ENCODE measurements around the gene F11. TPM values are rescaled to one million over a fixed set of nuclear protein-coding genes. Genes with fewer than 3 reads are reported as not detected.

The F11 gene
- not detected in 2 replicates for total RNA-seq

DNA sequence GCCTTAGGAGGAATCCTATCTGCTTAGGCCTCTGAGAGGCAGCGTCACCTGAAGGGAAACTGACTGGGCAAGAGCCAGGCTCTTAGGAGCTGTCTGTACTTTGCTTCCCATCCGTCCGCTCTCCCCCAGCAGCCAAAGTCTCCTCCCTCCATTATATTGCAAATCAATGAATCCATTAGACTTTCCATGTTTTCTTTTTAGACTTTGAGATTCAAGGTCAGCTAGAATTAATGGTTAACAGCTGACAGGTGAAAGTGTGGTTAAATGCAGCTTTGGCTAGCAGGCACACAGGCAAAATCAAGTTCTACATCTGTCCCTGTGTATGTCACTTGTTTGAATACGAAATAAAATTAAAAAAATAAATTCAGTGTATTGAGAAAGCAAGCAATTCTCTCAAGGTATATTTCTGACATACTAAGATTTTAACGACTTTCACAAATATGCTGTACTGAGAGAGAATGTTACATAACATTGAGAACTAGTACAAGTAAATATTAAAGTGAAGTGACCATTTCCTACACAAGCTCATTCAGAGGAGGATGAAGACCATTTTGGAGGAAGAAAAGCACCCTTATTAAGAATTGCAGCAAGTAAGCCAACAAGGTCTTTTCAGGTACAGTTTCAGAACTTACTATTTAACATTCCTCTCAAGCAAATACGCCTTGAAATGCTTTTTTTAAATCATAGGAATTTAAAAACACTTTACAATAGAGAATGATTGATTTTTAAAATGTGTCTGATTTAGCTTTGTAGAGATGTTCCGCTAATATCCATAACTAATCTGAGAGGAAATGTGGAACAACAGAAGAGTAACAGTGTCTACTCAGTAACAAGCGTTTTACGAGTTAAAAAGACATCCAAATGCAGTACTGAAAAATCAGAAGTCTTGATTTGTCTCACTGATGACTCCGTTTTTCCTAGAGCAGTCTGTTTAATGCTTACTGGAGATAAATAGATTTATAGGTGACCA lies at the start of gene F11:
Gene F11, plus strand, starts transcription at position 507 of the 970 bp plus-strand sequence. CDS start 948 bp downstream, outside the sequence.
- no peak for DNase-seq (ENCODE audit: low spot score)
- no peaks in the 10 kb centered on the region for H3K4me1 Mint-ChIP-seq (ENCODE audit: low read depth)
- H3K27ac Mint-ChIP-seq, result no peak within 1 kb of the TSS
- no peaks in the 10 kb centered on the region for H3K9me3 Mint-ChIP-seq
- H3K36me3 Mint-ChIP-seq (ENCODE audit: low read depth), result no peaks in the 10 kb centered on the region
- H3K27me3 Mint-ChIP-seq (ENCODE audit: low read depth), result peaks cover 12% of the 10 kb centered on the region
- H3K4me3 Mint-ChIP-seq (ENCODE audit: low read depth), result no peak within 1 kb of the TSS
- intact Hi-C loops (cut with micrococcal nuclease), result no loop called here

DNA sequence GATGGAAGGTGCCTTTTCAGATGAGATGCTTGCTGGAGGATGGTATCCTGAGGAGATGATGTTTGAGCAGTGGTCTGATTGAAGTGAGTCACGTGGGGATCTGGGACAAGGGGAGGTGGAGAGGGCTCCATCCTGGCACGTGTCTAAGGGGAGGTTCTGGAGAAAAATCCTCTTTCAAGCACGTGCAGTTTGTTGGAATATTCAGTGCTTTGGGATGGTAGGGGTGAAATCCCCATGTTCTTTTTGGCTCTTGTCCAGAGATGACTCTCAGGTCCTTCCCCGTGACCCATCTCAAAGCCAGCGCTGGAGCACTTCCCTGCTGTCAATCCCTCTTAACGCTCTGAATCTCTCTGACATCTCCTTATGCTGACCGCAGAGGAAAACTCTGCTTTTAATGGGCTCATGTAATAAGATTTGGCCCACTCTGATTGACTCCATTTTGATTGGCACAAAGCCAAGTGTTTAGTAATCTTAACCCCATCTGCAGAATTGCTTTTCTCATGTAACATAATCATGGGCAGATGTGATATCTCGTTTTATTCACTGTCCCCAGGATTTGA lies 49.4 kb upstream of the F11 start:
- Mint-ChIP-seq H3K36me3 (ENCODE audit: low read depth) (no peaks in the 10 kb centered on the region), H3K4me3 (ENCODE audit: low read depth) (no peak overlapping the region), H3K27ac (no peak overlapping the region), H3K9me3 (no peaks in the 10 kb centered on the region), H3K4me1 (ENCODE audit: low read depth) (no peaks in the 10 kb centered on the region), H3K27me3 (ENCODE audit: low read depth) (peaks cover 5% of the 10 kb centered on the region)
- intact Hi-C loops (cut with micrococcal nuclease), result no loop called here
- no peak for DNase-seq (ENCODE audit: low spot score)

DNA sequence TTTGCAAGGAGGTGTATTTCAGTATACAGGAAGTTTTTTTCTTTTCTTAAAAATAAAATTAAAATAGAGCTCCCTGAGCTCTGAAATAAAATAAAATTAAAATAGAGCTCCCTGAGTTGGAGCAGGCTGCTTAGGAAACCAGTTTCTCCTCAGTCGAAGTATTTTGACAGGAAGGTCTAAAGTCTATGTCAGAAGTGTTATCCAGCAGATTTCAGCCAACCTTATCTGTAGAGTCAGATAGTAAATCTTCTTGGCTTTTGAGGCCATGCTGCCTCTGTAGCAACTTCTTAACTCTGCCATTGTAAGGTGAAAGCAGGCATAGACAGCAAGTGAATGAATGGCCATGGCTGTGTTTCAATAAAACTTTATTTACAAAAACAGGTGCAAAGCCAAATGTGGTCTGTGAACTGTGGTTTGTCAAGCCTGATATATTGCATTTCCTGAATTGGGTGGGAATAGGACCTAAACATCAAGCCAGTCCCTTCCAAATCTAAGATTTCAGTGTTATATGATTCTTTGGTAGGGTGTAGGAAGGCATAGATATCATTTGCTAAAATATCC lies 48.2 kb upstream of the F11 start:
- H3K4me3 Mint-ChIP-seq (ENCODE audit: low read depth), result no peak overlapping the region
- H3K4me1 Mint-ChIP-seq (ENCODE audit: low read depth), result no peaks in the 10 kb centered on the region
- H3K9me3 Mint-ChIP-seq, result peaks cover under 1% of the 10 kb centered on the region

DNA sequence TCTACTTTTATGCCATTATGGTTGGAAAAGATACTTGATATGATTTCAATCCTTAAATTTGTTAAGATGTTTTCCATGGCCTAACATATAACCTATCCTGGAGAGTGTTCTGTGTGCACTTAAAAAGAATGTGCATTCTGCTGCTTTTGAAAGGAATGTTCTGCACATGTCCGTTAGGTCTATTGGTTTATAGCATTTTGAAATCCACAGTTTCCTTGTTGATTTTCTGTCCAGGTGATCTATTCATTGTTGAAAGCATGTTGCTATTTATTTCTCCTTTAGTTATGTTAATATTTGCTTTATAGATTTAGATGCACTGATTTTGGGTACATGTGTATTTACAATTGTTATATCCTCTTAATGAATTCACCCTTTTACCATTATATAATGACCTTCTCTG lies 44.4 kb upstream of the F11 start:
- H3K27me3 Mint-ChIP-seq (ENCODE audit: low read depth), result peaks cover 2% of the 10 kb centered on the region
- peaks cover 12% of the 10 kb centered on the region for H3K9me3 Mint-ChIP-seq
- intact Hi-C loops (cut with micrococcal nuclease), result no loop called here
- no peak overlapping the region for H3K4me3 Mint-ChIP-seq (ENCODE audit: low read depth)
- DNase-seq (ENCODE audit: low spot score), result no peak
- H3K4me1 Mint-ChIP-seq (ENCODE audit: low read depth), result no peaks in the 10 kb centered on the region
- H3K36me3 Mint-ChIP-seq (ENCODE audit: low read depth), result no peaks in the 10 kb centered on the region
- no peak overlapping the region for H3K27ac Mint-ChIP-seq

More for the DNA sequence above, 48.2 kb upstream of the F11 start:
- no peak for DNase-seq (ENCODE audit: low spot score)
- H3K36me3 Mint-ChIP-seq (ENCODE audit: low read depth), result no peaks in the 10 kb centered on the region
- H3K27ac Mint-ChIP-seq, result no peak overlapping the region
- intact Hi-C loops (cut with micrococcal nuclease), result no loop called here
- H3K27me3 Mint-ChIP-seq (ENCODE audit: low read depth), result peaks cover 5% of the 10 kb centered on the region

DNA sequence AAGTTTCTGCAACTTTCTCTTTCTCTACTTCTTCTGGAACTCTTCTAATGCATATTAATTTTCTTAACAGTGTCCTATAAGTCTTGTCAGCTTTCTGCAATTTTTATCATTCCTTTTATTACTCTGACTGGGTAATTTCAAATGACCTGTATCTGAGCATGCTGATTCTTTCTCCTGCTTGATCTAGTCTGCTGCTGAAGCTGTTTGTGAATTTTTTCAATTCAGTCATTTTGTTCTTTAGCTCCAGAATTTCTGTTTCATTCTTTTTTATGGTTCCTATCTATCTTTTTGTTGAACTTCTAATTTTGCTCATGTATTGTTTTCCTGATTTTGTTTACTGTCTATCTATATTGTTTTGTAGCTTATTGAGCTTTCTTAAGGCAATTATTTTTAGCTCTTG lies 40.1 kb upstream of the F11 start:
- no peak for DNase-seq (ENCODE audit: low spot score)
- Mint-ChIP-seq H3K4me3 (ENCODE audit: low read depth) (no peak overlapping the region), H3K4me1 (ENCODE audit: low read depth) (no peaks in the 10 kb centered on the region), H3K27ac (no peak overlapping the region), H3K36me3 (ENCODE audit: low read depth) (no peaks in the 10 kb centered on the region), H3K27me3 (ENCODE audit: low read depth) (peaks cover 2% of the 10 kb centered on the region), H3K9me3 (peaks cover 12% of the 10 kb centered on the region)
- intact Hi-C loops (cut with micrococcal nuclease), result no loop called here

DNA sequence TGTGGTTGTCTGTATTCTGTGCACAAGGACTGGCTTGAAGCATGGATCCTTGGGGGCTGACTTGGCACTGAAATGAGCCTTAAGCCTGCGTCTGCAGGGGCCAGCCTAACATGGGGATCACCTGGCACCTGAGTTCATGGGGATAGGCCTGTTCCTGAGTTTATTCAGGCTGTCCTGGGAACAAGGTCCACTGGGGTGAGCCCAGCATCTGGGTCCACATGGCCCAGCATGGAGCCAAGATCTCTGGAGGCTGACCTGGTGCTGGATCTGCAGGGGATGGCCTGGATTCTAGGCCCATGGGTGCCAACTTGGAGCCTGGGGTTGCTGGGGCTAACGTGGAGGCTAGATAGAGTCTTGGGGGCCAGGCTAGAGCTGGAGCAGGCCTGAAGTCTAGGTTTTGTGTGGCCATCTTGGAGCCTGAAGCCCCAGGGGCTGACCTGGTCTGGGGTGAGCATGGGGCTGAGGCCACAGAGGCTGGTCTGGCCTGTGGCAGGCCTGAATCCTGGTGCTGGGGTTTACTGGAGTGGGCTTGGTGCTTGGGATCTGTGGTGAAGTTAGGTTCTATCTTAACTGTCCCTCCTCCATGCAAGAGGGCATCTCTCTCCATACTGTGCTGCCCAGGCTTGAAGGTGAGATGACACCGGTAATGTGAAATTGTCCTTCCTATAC lies 39.3 kb upstream of the F11 start:
- no peak for DNase-seq (ENCODE audit: low spot score)

DNA sequence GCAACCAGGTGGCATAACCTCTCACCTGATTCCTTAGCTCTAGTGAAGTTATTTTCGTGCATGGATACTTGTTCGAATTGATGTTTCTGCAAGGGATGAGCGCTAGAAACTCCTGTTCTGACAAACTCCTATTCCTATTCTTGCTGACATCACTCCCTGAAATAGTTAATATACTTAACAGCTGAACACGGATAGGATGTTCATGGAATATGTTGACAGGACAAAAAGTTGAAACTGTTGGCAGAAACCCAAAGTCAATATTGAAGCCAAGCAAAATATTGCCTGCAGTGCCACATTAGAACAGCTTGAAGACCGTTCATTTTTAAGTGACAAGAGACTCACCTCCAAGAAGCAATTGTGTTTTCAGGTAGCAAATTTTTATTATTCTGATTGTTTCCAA lies 38.8 kb upstream of the F11 start, which contains the start of gene KLKB1:
Gene KLKB1, plus strand, starts transcription at position 287 of the 400 bp plus-strand sequence. CDS start 689 bp downstream, outside the sequence.
- Mint-ChIP-seq H3K27me3 (ENCODE audit: low read depth) (no peaks in the 10 kb centered on the region), H3K27ac (no peak within 1 kb of the TSS), H3K36me3 (ENCODE audit: low read depth) (no peaks in the 10 kb centered on the region), H3K4me1 (ENCODE audit: low read depth) (no peaks in the 10 kb centered on the region), H3K9me3 (peaks cover 12% of the 10 kb centered on the region), H3K4me3 (ENCODE audit: low read depth) (no peak within 1 kb of the TSS)
- intact Hi-C loops (cut with micrococcal nuclease), result no loop called here
- no peak for DNase-seq (ENCODE audit: low spot score)

More for the DNA sequence above, 39.3 kb upstream of the F11 start:
- intact Hi-C loops (cut with micrococcal nuclease), result no loop called here
- Mint-ChIP-seq H3K27ac (no peak overlapping the region), H3K4me1 (ENCODE audit: low read depth) (no peaks in the 10 kb centered on the region), H3K4me3 (ENCODE audit: low read depth) (no peak overlapping the region), H3K36me3 (ENCODE audit: low read depth) (no peaks in the 10 kb centered on the region), H3K9me3 (peaks cover 12% of the 10 kb centered on the region), H3K27me3 (ENCODE audit: low read depth) (no peaks in the 10 kb centered on the region)

DNA sequence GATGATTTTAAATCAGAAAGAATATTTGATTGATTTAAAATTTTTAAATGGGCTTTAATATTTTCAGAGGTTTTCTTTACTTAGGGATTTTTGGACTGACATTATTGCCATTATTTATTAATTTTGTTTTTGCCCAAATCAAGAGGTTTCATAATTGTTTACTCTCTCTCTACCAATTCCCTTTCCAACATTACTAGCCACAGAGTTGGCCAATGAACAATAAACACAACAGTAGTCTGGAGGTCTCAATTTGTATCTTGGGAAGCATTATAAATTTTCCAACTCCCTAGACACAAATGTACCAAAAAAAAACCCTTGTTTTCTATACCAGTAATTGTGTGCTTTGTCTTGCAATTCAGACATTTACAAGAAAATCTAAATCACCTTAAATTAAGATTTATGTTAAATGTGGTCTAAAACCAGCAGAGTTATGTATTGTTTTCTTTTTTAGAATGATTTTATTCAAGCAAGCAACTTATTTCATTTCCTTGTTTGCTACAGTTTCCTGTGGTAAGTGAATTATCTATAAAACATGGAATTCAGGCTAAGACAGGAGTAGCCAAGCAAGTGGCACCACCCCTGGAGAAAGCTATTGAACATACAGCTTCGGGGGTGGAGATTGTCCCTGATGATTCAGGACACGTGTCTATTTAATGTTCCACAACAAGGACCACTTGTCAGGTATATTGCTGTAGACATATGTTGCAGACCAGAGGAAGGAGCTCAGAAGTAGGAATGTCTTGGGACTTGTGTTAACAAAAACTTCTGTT lies 38.1 kb upstream of the F11 start:
- H3K36me3 Mint-ChIP-seq (ENCODE audit: low read depth), result no peaks in the 10 kb centered on the region
- H3K27ac Mint-ChIP-seq, result no peak overlapping the region
- intact Hi-C loops (cut with micrococcal nuclease), result no loop called here
- no peak for DNase-seq (ENCODE audit: low spot score)
- no peaks in the 10 kb centered on the region for H3K4me1 Mint-ChIP-seq (ENCODE audit: low read depth)
- H3K27me3 Mint-ChIP-seq (ENCODE audit: low read depth), result no peaks in the 10 kb centered on the region
- H3K4me3 Mint-ChIP-seq (ENCODE audit: low read depth), result no peak overlapping the region
- peaks cover 10% of the 10 kb centered on the region for H3K9me3 Mint-ChIP-seq

DNA sequence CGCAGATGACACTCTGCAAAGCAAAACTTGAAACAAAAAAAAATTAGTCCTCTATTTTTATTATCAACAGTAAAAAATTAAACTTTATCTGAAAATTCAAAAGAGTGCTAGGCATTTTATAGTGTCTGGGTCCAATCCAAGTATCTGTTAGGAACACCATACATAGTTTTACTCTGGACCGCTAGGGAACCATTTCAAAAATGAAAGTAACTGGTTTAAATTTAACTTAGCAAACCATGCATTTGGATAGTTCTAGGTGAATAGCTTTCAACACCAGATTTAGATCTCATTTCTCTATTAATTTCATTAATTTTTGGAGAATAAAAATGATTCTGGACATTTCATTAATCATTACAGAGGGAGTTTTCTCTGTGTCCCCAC lies 37.5 kb upstream of the F11 start:
- no peak for DNase-seq (ENCODE audit: low spot score)
- Mint-ChIP-seq H3K4me1 (ENCODE audit: low read depth) (no peaks in the 10 kb centered on the region), H3K36me3 (ENCODE audit: low read depth) (no peaks in the 10 kb centered on the region), H3K4me3 (ENCODE audit: low read depth) (no peak overlapping the region), H3K27me3 (ENCODE audit: low read depth) (no peaks in the 10 kb centered on the region), H3K27ac (no peak overlapping the region), H3K9me3 (peaks cover 7% of the 10 kb centered on the region)
- intact Hi-C loops (cut with micrococcal nuclease), result no loop called here

DNA sequence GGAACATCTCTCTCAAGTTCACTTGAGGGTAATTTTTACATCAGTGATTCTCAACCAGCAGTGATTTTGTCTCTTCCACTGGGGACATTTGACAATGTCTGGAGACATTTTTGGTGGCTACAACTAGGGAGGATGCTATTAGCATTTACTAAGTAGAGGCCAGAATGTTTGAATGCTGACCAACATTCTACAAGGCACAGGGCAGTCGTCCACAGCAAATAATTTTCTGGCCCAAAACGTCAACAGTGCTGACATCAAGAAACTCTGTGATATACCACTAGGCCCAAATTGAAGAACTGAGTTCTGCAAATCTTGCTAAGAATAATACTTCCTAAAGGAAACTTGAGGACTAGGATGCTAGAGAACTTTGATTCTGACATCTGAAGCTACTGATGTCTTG lies 31.6 kb upstream of the F11 start:
- H3K27me3 Mint-ChIP-seq (ENCODE audit: low read depth), result no peaks in the 10 kb centered on the region
- intact Hi-C loops (cut with micrococcal nuclease), result no loop called here
- H3K4me3 Mint-ChIP-seq (ENCODE audit: low read depth), result no peak overlapping the region
- H3K27ac Mint-ChIP-seq, result no peak overlapping the region
- H3K4me1 Mint-ChIP-seq (ENCODE audit: low read depth), result no peaks in the 10 kb centered on the region
- H3K36me3 Mint-ChIP-seq (ENCODE audit: low read depth), result no peaks in the 10 kb centered on the region
- H3K9me3 Mint-ChIP-seq, result no peaks in the 10 kb centered on the region
- DNase-seq (ENCODE audit: low spot score), result no peak

DNA sequence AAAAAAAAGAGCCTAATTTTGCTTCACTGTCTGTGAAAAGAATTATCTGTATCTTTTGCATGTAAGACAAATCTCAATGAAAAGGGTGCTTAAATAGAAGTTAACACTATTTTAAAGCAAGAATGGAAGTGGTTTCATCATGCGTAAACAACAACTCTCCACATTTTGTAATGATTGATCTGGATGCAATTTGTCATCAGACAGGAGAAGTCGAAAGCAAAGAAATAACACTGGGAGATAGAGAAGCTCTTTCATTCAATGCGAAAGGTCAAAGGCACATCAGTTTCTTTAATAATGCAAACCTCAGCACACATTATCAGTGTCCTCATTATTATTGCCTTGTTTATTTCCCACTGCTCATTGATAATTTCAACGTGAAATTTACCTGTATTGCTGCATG lies 29.9 kb upstream of the F11 start:
- H3K27ac Mint-ChIP-seq, result no peak overlapping the region
- no peak overlapping the region for H3K4me3 Mint-ChIP-seq (ENCODE audit: low read depth)
- no peaks in the 10 kb centered on the region for H3K36me3 Mint-ChIP-seq (ENCODE audit: low read depth)
- intact Hi-C loops (cut with micrococcal nuclease), result no loop called here
- no peaks in the 10 kb centered on the region for H3K27me3 Mint-ChIP-seq (ENCODE audit: low read depth)
- H3K4me1 Mint-ChIP-seq (ENCODE audit: low read depth), result no peaks in the 10 kb centered on the region
- no peaks in the 10 kb centered on the region for H3K9me3 Mint-ChIP-seq
- no peak for DNase-seq (ENCODE audit: low spot score)

DNA sequence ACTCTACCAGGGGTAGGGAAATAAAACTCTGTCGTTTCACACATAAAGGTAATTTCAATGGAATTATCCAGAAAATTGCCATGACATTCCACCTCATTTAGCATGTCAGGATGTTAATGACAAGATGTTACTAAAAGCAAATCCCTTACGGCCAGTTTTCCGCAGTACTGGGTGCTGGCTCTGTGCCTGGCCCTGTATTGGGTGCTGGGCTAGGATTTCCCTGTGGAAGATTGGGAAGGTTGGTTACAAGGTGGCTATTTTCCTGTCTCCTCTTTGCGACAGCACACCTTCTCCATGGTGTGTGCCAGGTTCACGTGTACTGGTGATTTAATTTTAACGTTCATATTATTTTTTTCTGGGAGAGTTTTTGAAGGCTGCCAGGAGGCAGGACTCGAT lies 25.5 kb upstream of the F11 start:
- intact Hi-C loops (cut with micrococcal nuclease), result no loop called here
- Mint-ChIP-seq H3K36me3 (ENCODE audit: low read depth) (no peaks in the 10 kb centered on the region), H3K9me3 (no peaks in the 10 kb centered on the region), H3K4me3 (ENCODE audit: low read depth) (no peak overlapping the region), H3K27me3 (ENCODE audit: low read depth) (no peaks in the 10 kb centered on the region), H3K27ac (no peak overlapping the region), H3K4me1 (ENCODE audit: low read depth) (no peaks in the 10 kb centered on the region)
- no peak for DNase-seq (ENCODE audit: low spot score)
